ENCODE results near the gene B4GALNT1.
"Not testable (repeated sequence)": the region's sequence is repeated elsewhere in the genome, so short reads cannot be mapped to it uniquely, and the experiment has no call there.

B4GALNT1 gene

GRCh38 chr12:57618966-57619433 lies 14.0 kb downstream of the B4GALNT1 start:
- H3K79me1 ChIP-seq (ENCODE audit: low read depth, low read length): no peaks in the 10 kb centered on the region
- H3K27me3 ChIP-seq (ENCODE audit: control insufficient read depth in 3 of 3, insufficient read depth in 3 of 3, low read depth in 1 of 3, low read length in 3 of 3): peaks cover 0 to 63% (median 32%) of the 10 kb centered on the region in 3 experiments
- no peak overlapping the region for H3K9ac ChIP-seq (ENCODE audit: low read depth, low read length, poor library complexity)
- H3K4ac ChIP-seq (ENCODE audit: low read length): no peak overlapping the region
- H2AK5ac ChIP-seq (ENCODE audit: low read depth, low read length): no peak overlapping the region
- no peak overlapping the region for H3K4me3 ChIP-seq (ENCODE audit: low read length in 2 of 2)
- H3K18ac ChIP-seq (ENCODE audit: low read length): no peak overlapping the region
- H4K8ac ChIP-seq (ENCODE audit: low read depth, low read length): no peak overlapping the region
- no peak for DNase-seq (ENCODE audit: low spot score)
- H3K4me2 ChIP-seq (ENCODE audit: insufficient read depth, low read length, poor library complexity, severe bottlenecking): peak overlapping the region; percentile 70
- H3K23ac ChIP-seq (ENCODE audit: low read depth, low read length, poor library complexity): no peak overlapping the region
- no peak overlapping the region for H4K91ac ChIP-seq (ENCODE audit: low read depth, low read length, poor library complexity)
- no peak overlapping the region for H2BK15ac ChIP-seq (ENCODE audit: low read length)
- peaks cover 10 to 41% of the 10 kb centered on the region in 2 donors for H3K36me3 ChIP-seq (replicated peaks in 1 of 2; ENCODE audit: control insufficient read depth in 2 of 2, insufficient read depth in 2 of 2, low read length in 2 of 2)
- no peak overlapping the region for H2BK12ac ChIP-seq (ENCODE audit: low read length)
- no peak overlapping the region for H2AFZ ChIP-seq (ENCODE audit: low read length)
- H3K9me3 ChIP-seq (replicated peaks in 1 of 2; ENCODE audit: control insufficient read depth in 2 of 2, insufficient read depth in 1 of 2, low read depth in 1 of 2, low read length in 2 of 2): no peaks in the 10 kb centered on the region
- H2BK120ac ChIP-seq (ENCODE audit: low read depth, low read length): no peak overlapping the region
- no CpG with 5 or more reads among the region's 16 CpGs for WGBS, 2 donors (ENCODE audit: extremely low coverage in 2 of 2, insufficient read length in 2 of 2, insufficient replicate concordance in 1 of 2)
- peaks cover 1 to 6% of the 10 kb centered on the region in 2 donors for H3K4me1 ChIP-seq (ENCODE audit: control insufficient read depth in 2 of 2, insufficient read depth in 1 of 2, low read depth in 1 of 2, low read length in 2 of 2)
- H2BK5ac ChIP-seq (ENCODE audit: low read length): no peak overlapping the region
- H3K27ac ChIP-seq (replicated peaks; ENCODE audit: low read length): no peak overlapping the region
- H3K14ac ChIP-seq (ENCODE audit: low read length): no peak overlapping the region

- no CpG with 5 or more reads among the region's 6 CpGs for WGBS, 2 donors (ENCODE audit: extremely low coverage in 2 of 2, insufficient read length in 2 of 2, insufficient replicate concordance in 1 of 2)
Observed at GRCh38 chr12:57618431-57618830, 14.6 kb downstream of the B4GALNT1 start.

GRCh38 chr12:57617942-57618341 lies 15.1 kb downstream of the B4GALNT1 start:
- H3K18ac ChIP-seq (ENCODE audit: low read length): no peak overlapping the region
- no peak overlapping the region for H2BK120ac ChIP-seq (ENCODE audit: low read depth, low read length)
- H2BK5ac ChIP-seq (ENCODE audit: low read length): no peak overlapping the region
- H2BK15ac ChIP-seq (ENCODE audit: low read length): no peak overlapping the region
- H4K91ac ChIP-seq (ENCODE audit: low read depth, low read length, poor library complexity): no peak overlapping the region
- no peaks in the 10 kb centered on the region for H3K79me1 ChIP-seq (ENCODE audit: low read depth, low read length)
- H3K23ac ChIP-seq (ENCODE audit: low read depth, low read length, poor library complexity): no peak overlapping the region
- no peak overlapping the region for H3K14ac ChIP-seq (ENCODE audit: low read length)
- H4K8ac ChIP-seq (ENCODE audit: low read depth, low read length): no peak overlapping the region
- no CpG with 5 or more reads among the region's 11 CpGs for WGBS, 2 donors (ENCODE audit: extremely low coverage in 2 of 2, insufficient read length in 2 of 2, insufficient replicate concordance in 1 of 2)
- no peak overlapping the region for H3K27ac ChIP-seq (replicated peaks; ENCODE audit: low read length)
- peaks cover 1 to 8% of the 10 kb centered on the region in 2 donors for H3K4me1 ChIP-seq (ENCODE audit: control insufficient read depth in 2 of 2, insufficient read depth in 1 of 2, low read depth in 1 of 2, low read length in 2 of 2)
- H3K4me2 ChIP-seq (ENCODE audit: insufficient read depth, low read length, poor library complexity, severe bottlenecking): no peak overlapping the region
- H3K4me3 ChIP-seq (ENCODE audit: low read length in 2 of 2): no peak overlapping the region
- H3K9me3 ChIP-seq (replicated peaks in 1 of 2; ENCODE audit: control insufficient read depth in 2 of 2, insufficient read depth in 1 of 2, low read depth in 1 of 2, low read length in 2 of 2): no peaks in the 10 kb centered on the region
- no peak overlapping the region for H2BK12ac ChIP-seq (ENCODE audit: low read length)
- H3K9ac ChIP-seq (ENCODE audit: low read depth, low read length, poor library complexity): no peak overlapping the region
- H3K27me3 ChIP-seq (ENCODE audit: control insufficient read depth in 3 of 3, insufficient read depth in 3 of 3, low read depth in 1 of 3, low read length in 3 of 3): peaks cover 0 to 56% (median 30%) of the 10 kb centered on the region in 3 experiments
- H3K36me3 ChIP-seq (replicated peaks in 1 of 2; ENCODE audit: control insufficient read depth in 2 of 2, insufficient read depth in 2 of 2, low read length in 2 of 2): peaks cover 13 to 52% of the 10 kb centered on the region in 2 donors
- no peak overlapping the region for H2AK5ac ChIP-seq (ENCODE audit: low read depth, low read length)
- H3K4ac ChIP-seq (ENCODE audit: low read length): no peak overlapping the region
- DNase-seq (ENCODE audit: low spot score): no peak
- H2AFZ ChIP-seq (ENCODE audit: low read length): no peak overlapping the region

More at GRCh38 chr12:57618431-57618830, 14.6 kb downstream of the B4GALNT1 start:
- peaks cover 0 to 57% (median 32%) of the 10 kb centered on the region in 3 experiments for H3K27me3 ChIP-seq (ENCODE audit: control insufficient read depth in 3 of 3, insufficient read depth in 3 of 3, low read depth in 1 of 3, low read length in 3 of 3)
- H3K23ac ChIP-seq (ENCODE audit: low read depth, low read length, poor library complexity); H3K4me1 ChIP-seq (ENCODE audit: control insufficient read depth in 2 of 2, insufficient read depth in 1 of 2, low read depth in 1 of 2, low read length in 2 of 2); H3K4me2 ChIP-seq (ENCODE audit: insufficient read depth, low read length, poor library complexity, severe bottlenecking); H2BK12ac ChIP-seq (ENCODE audit: low read length); H3K4ac ChIP-seq (ENCODE audit: low read length); H4K91ac ChIP-seq (ENCODE audit: low read depth, low read length, poor library complexity); DNase-seq (ENCODE audit: low spot score); H2BK5ac ChIP-seq (ENCODE audit: low read length); H2AK5ac ChIP-seq (ENCODE audit: low read depth, low read length); H2AFZ ChIP-seq (ENCODE audit: low read length); H4K8ac ChIP-seq (ENCODE audit: low read depth, low read length); H3K79me1 ChIP-seq (ENCODE audit: low read depth, low read length); H3K9ac ChIP-seq (ENCODE audit: low read depth, low read length, poor library complexity); H3K9me3 ChIP-seq (replicated peaks in 1 of 2; ENCODE audit: control insufficient read depth in 2 of 2, insufficient read depth in 1 of 2, low read depth in 1 of 2, low read length in 2 of 2); H3K14ac ChIP-seq (ENCODE audit: low read length); H2BK120ac ChIP-seq (ENCODE audit: low read depth, low read length); H2BK15ac ChIP-seq (ENCODE audit: low read length); H3K18ac ChIP-seq (ENCODE audit: low read length); H3K4me3 ChIP-seq (ENCODE audit: low read length in 2 of 2); H3K27ac ChIP-seq (replicated peaks; ENCODE audit: low read length): not testable (repeated sequence)
- peaks cover 10 to 47% of the 10 kb centered on the region in 2 donors for H3K36me3 ChIP-seq (replicated peaks in 1 of 2; ENCODE audit: control insufficient read depth in 2 of 2, insufficient read depth in 2 of 2, low read length in 2 of 2)

- Histone ChIP-seq H3K9me3 (replicated peaks in 1 of 2; ENCODE audit: control insufficient read depth in 2 of 2, insufficient read depth in 1 of 2, low read depth in 1 of 2, low read length in 2 of 2) (no peaks in the 10 kb centered on the region), H2BK5ac (ENCODE audit: low read length) (no peak overlapping the region), H3K9ac (ENCODE audit: low read depth, low read length, poor library complexity) (no peak overlapping the region), H4K91ac (ENCODE audit: low read depth, low read length, poor library complexity) (no peak overlapping the region), H3K4ac (ENCODE audit: low read length) (no peak overlapping the region), H3K23ac (ENCODE audit: low read depth, low read length, poor library complexity) (no peak overlapping the region), H3K4me3 (ENCODE audit: low read length in 2 of 2) (no peak overlapping the region), H3K4me2 (ENCODE audit: insufficient read depth, low read length, poor library complexity, severe bottlenecking) (no peak overlapping the region), H2BK120ac (ENCODE audit: low read depth, low read length) (no peak overlapping the region), H3K27ac (replicated peaks; ENCODE audit: low read length) (no peak overlapping the region), H3K18ac (ENCODE audit: low read length) (no peak overlapping the region), H3K79me1 (ENCODE audit: low read depth, low read length) (no peaks in the 10 kb centered on the region), H3K27me3 (ENCODE audit: control insufficient read depth in 3 of 3, insufficient read depth in 3 of 3, low read depth in 1 of 3, low read length in 3 of 3) (peaks cover 0 to 42% (median 24%) of the 10 kb centered on the region in 3 experiments), H3K14ac (ENCODE audit: low read length) (no peak overlapping the region), H2BK15ac (ENCODE audit: low read length) (no peak overlapping the region), H3K36me3 (replicated peaks in 1 of 2; ENCODE audit: control insufficient read depth in 2 of 2, insufficient read depth in 2 of 2, low read length in 2 of 2) (peaks cover 13 to 54% of the 10 kb centered on the region in 2 donors), H3K4me1 (ENCODE audit: control insufficient read depth in 2 of 2, insufficient read depth in 1 of 2, low read depth in 1 of 2, low read length in 2 of 2) (peaks cover 3 to 9% of the 10 kb centered on the region in 2 donors), H2BK12ac (ENCODE audit: low read length) (no peak overlapping the region), H2AK5ac (ENCODE audit: low read depth, low read length) (no peak overlapping the region), H4K8ac (ENCODE audit: low read depth, low read length) (no peak overlapping the region), H2AFZ (ENCODE audit: low read length) (no peak overlapping the region)
- no CpG with 5 or more reads among the region's 3 CpGs for WGBS, 2 donors (ENCODE audit: extremely low coverage in 2 of 2, insufficient read length in 2 of 2, insufficient replicate concordance in 1 of 2)
- no peak for DNase-seq (ENCODE audit: low spot score)
Observed at GRCh38 chr12:57616383-57617101, 16.5 kb downstream of the B4GALNT1 start.

Data from neuronal stem cell (in vitro differentiated cells).